AG10803 (cell line): ENCODE data around the gene NT5M.

ENCODE experiments used
- DNase-seq: peaks from one replicate; pipeline ENCODE4 v3.0.0; 2010; ENCODE audit warnings: low read depth
- H3K4me3 ChIP-seq: 2 replicates; pipeline ENCODE4 v1.5.1; 2011; ENCODE audit warnings: mild to moderate bottlenecking, low read length, control low read depth
- CTCF ChIP-seq: conservative IDR thresholded peaks from 2 replicates; pipeline ENCODE4 v1.5.1; 2011; ENCODE audit warnings: mild to moderate bottlenecking, low read length, control low read depth, inconsistent platforms

The NT5M gene

GRCh38 chr17:17343896-17344506 lies 40.8 kb downstream of the NT5M start:
- DNase-seq, result no peak
- no peak for TF ChIP-seq CTCF
- H3K4me3 ChIP-seq, result no peak overlapping the region

GRCh38 chr17:17344507-17345293 lies 41.5 kb downstream of the NT5M start:
- TF ChIP-seq CTCF, result no peak
- DNase-seq, result no peak
- no peak overlapping the region for H3K4me3 ChIP-seq

- no peak overlapping the region for H3K4me3 ChIP-seq
- TF ChIP-seq CTCF, result no peak
- DNase-seq, result no peak
Observed at GRCh38 chr17:17345294-17345597, 42.1 kb downstream of the NT5M start.

- no peak for TF ChIP-seq CTCF
- no peak overlapping the region for H3K4me3 ChIP-seq
- no peak for DNase-seq
Observed at GRCh38 chr17:17345686-17346427, 42.7 kb downstream of the NT5M start.

- no peak for DNase-seq
- no peak overlapping the region for H3K4me3 ChIP-seq
- no peak for TF ChIP-seq CTCF
Observed at GRCh38 chr17:17346428-17347233, 43.5 kb downstream of the NT5M start.

- no peak for TF ChIP-seq CTCF
- no peak for DNase-seq
- no peak overlapping the region for H3K4me3 ChIP-seq
Observed at GRCh38 chr17:17347234-17347955, 44.2 kb downstream of the NT5M start.
